Left lobe of liver (tissue), 2 donors: ENCODE data around the gene RENBP. TPM values are rescaled to one million over a fixed set of nuclear protein-coding genes. Genes with fewer than 3 reads are reported as not detected.
A peak's percentile ranks its signal among the peaks of the same experiment; 100 is the strongest.

Experiments
- ATAC-seq: fragments of 200-7000 bp; cut with Tn5 transposase; one replicate; pipeline ENCODE4 v1.9.1; 2020; ENCODE audit warnings: mild to moderate bottlenecking, moderate library complexity
- DNase-seq: peaks from one replicate; pipeline ENCODE4 v3.0.0-alpha.2; 2020; ENCODE audit warnings: low spot score
- total RNA-seq: library from RNA; stranded (reverse); gene quantifications from one replicate; pipeline ENCODE4 v1.2.1, GENCODE V29; 2021
- donor health status: DM: no; HTN: no; CAD: no; lungs with moderate emphysema.
- donor health status: DM: no; HTN: yes; CAD: no.

Gene RENBP
- total RNA-seq, 1 donor from 2014 or later: 5.5 TPM

GRCh38 chrX:153971124-153971449 lies 26.6 kb upstream of the RENBP start:
- ATAC-seq (peak; percentile 67), DNase-seq (peak; percentile 87)

DNA sequence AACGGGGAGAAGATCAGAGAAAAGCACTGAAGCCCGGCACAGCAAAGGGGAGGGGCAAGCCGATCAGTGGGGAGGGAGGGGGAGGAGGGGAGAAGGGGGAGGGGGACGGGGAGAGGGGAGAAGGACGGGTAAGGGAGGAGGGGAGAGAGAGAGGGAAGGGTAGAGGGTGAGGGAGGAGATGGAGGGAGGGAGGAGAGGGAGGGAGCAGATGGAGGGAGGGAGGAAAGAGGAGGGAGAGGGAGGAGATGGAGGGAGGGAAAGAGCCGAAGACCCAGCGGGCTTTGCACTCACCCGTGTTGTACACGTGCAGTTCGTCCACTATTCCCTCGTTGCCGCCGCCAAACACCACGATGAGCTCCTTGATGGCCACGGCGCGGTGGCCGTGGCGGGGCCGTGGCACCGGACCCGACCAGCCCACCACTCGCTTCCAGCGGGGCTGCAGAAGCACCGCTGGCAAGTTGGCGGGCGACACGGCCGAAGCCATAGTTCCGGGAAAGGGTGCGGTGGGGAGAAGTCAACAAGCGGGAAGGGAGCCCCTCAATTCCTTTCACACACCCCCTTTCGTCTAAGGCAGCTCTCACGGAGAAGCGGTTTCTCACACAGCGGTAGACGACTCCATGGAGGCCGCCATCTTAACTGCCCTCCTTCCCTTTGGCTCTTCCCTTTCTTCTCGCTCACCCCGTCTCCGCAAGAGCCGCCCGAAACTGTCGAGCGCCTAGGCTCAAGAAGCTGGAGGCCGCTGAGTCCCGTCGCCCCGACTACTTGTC lies 26.1 kb upstream of the RENBP start:
- ATAC-seq (peak; percentile 17), DNase-seq (peak; percentile 54)

DNA sequence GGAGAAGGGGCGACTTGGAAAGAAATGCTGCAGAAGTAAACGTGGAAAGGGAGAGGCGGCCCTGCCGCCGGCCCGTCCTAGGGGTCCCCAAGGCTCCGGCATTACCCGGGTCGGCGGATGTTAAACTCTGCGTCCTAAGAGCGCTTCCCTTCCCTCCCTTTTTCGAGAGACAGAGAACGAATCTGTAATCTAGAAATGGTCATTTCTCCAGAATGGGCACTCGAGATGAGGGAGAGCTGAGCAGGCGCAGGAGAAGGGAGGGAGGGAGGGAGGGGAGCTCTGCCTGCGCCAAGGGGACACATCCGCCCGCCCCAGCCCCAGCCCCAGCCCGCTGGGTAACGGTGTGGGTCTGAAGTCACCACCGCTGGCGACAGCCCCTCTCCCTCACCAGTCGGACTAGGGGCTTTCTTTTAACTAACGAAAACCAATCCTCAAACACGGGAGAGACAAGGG lies 25.5 kb upstream of the RENBP start:
- ATAC-seq (no peak), DNase-seq (no peak)

GRCh38 chrX:153969125-153969903 lies 24.9 kb upstream of the RENBP start:
- ATAC-seq (no peak), DNase-seq (no peak)

GRCh38 chrX:153968754-153969124 lies 24.3 kb upstream of the RENBP start:
- DNase-seq (no peak), ATAC-seq (no peak)

DNA sequence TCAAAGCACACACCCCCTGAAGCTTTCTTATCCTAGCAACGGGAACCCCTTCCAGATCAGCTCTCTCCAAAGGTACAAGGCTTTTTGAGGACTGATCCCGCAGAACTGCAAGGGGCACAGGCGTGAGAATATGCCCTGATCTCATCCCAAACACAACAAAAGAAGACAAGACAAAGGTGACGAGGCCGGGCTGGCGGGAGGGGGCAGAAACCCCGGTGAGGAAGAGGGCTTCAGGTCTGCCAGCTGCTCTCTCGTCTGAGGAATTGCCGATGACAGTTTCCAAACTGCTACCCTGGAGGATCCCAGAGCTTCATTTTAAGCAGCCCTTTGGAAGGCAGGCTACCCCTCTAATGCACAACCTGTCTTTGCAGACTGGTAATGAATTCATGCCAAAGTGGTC lies 23.8 kb upstream of the RENBP start:
- DNase-seq: no peak
- no peak for ATAC-seq

- no peak for DNase-seq
- ATAC-seq: no peak
These were observed 23.2 kb upstream of the RENBP start for GRCh38 chrX:153967536-153968224.

- DNase-seq: no peak
- no peak for ATAC-seq
These were observed 22.5 kb upstream of the RENBP start for GRCh38 chrX:153966841-153967535.

DNA sequence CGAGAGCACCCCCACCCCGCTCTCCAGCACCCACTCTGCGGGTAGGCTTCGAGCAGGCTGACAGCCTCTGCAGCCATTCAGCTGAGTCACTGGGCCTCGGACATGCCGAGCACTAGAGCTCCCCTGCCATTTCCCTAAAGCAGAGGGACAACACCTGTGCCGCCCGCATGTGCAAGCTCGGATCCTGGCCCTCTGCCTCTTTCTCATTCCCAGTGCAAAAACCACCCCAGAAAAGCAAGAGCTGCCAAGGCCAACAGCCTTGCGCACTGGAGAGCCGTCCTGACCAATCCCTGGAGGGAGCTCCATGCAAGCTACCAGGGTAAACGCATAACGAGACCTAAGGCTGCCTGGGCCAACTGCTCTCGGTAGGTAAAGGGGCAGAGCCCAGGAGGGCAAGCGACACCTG lies 21.8 kb upstream of the RENBP start:
- DNase-seq (peak; percentile 77), ATAC-seq (peak; percentile 61)

GRCh38 chrX:153965406-153965805 lies 21.0 kb upstream of the RENBP start:
- no peak for DNase-seq
- ATAC-seq: no peak

DNA sequence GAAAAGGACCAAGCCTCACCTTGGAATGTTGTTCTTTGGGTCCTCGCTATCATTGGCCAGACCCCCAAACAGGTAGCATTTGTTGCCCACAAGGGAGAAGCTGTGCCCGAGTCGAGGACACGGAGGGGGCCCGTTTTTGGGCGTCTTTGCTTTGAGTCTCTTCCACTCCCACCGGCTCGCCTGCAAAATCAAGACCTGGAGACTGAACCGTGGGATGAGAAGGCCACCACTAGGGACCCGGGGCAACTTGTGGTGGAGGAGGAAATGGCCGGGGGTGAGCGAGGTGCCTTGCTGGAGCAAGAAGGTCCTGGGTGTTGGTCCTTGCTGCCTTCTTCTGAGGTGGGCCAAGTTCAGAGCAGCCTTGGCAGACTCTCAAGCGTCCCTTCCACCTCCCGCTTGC lies 19.7 kb upstream of the RENBP start:
- DNase-seq: no peak
- ATAC-seq: no peak

DNA sequence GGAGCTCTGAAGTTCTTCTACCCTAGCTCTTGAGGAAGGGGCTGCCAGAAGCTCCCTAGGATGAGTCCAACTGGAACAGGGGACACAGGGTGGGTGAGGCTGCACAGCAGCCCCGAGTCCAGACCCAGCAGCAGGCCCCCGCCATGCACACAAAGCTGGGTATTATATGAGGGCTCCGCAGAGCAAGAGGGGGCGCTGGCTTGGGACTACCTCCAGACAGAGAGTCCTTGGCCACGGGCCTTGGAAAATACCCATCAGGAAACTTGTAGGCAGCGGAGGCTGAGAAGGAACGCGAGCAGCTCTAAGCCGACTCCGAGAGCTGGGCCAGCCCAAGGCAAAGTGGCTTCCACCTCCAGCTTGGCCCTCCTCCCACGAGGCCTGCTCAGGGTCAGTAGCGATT lies 19.1 kb upstream of the RENBP start:
- ATAC-seq (no peak), DNase-seq (no peak)

DNA sequence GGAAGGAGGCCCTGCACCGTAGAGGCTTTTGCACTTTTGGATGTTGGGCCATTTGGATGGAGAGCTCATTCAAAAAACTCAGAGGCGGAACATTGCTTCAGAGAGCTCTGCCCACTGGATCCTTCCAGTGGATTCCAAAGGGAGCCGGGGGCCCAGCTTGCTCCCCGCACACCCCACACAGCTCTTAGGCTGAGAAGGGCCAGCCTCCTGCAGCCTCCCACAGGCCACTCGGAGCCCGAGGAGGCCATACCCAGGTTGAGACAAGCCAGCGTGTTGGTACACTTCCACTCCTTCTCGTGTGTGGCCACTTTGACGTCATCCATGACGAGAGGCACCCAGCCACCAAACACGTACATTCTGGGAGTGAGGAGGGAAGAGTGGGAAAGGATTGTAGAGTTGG lies 16.8 kb upstream of the RENBP start:
- DNase-seq: no peak
- no peak for ATAC-seq

DNA sequence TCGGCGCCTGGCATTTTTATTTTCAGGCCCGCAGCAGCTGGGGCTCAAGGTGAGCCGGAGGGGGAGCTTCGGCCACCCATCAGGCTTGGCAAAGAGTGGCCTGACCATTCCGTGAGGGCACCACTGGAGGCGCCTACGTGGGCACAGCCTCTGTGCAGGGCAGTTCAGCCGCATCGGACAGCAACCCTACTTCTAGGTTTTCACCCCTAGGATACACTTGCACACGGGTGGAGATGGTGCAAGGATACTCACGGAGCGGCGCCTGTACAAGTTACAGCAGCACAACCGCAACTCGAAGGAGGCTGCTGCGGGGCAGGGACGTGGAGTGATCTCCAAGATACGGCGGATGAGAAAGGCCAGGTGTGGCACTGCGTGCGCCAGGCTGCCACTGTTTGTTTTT lies 16.3 kb upstream of the RENBP start:
- ATAC-seq (no peak), DNase-seq (no peak)

GRCh38 chrX:153960077-153960476 lies 15.6 kb upstream of the RENBP start:
- no peak for DNase-seq
- ATAC-seq: no peak

DNA sequence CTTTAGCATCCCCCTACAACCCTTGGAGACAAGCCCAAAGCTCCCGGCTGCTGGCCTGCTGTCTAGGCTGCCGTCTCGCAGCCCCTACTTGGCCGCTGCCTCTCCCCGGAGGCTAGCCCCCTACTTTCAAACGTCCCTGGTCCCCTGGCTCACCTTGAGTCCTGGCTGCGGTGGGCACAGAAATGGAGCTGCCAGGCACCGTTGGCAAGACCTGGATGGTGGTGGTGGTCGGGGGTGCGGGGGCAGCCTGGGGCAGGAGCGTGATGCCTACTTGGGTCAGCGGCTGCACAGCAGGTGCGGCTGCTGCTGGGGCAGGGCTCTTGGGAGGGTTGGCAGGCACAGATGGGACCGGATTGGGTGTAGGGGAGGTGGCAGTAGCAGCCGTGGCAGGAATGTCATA lies 15.2 kb upstream of the RENBP start:
- DNase-seq: no peak
- ATAC-seq: no peak

DNA sequence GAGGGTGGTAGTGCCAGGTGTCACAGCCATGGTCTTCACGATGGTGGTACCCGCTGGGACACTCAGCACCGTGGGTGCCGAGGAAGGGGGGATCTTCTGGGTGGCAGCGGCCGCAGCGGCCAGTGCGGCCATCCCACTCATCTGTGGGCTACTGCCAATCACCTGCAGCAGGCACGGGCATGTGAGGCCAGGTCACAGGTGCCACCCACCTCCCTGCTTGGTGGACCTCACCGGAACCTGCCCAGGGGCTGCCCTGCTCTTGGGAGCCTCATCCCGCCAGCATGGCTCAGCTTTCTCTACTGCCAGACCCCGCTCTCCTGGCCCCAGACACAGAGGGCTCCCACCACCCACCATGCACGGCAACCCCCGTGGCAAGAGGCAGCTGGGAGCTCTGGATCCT lies 14.2 kb upstream of the RENBP start:
- no peak for DNase-seq
- ATAC-seq: no peak

DNA sequence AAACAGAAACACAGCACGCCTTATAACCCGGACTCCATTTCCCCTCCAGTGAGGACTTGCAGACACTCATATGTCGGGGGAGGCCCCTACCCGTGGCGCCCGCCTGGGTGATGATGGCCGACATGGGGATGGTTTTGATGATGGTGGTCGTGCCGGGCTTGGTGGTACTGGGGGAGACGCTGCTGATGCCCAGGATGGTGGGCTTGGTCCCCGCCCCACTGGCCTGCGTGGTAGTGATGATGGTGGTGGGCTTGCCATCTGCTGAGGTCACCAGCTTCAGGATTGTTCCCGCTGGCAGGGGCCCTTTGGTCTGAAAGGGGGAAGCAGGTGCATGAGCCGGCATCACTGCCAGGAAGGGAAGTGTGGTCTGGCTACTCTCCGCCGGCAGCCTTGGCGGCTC lies 12.8 kb upstream of the RENBP start:
- DNase-seq (no peak), ATAC-seq (no peak)

- DNase-seq: no peak
- no peak for ATAC-seq
These were observed 11.8 kb upstream of the RENBP start for GRCh38 chrX:153956044-153956907.

- ATAC-seq: no peak
- no peak for DNase-seq
These were observed 10.8 kb upstream of the RENBP start for GRCh38 chrX:153955228-153955732.
